ENCODE measurements around the gene MRI1. TPM values are rescaled to one million over a fixed set of nuclear protein-coding genes. Genes with fewer than 3 reads are reported as not detected.

The MRI1 gene
- total RNA-seq = 10 to 100 TPM; 29.1 to 70.0 TPM

DNA sequence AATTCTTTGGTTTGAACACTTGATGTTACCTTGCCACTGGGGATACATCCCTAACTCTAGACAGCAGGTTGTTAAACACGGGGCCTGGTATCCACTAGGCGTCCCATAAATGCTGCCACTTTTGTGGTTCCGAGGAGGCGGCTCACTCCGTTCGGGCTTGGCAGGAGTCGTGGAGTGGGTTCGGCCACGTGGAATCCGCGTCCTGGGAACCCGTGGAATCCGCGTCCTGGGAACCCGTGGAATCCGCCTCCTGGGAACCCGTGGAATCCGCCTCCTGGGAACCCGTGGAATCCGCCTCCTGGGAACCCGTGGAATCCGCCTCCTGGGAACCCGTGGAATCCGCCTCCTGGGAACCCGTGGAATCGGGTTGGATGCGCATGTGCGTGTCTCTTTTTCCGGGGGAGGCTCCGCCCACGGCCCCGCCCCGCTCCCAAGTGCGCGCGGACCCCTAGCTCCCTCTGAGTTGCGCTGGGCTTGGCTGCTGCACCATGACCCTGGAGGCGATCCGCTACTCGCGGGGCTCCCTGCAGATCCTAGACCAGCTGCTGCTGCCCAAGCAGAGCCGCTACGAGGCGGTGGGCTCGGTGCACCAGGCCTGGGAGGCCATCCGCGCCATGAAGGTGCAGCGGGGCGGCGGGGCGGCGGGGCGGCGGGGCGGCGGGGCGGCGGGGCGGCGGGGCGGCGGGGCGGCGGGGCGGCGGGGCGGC, at the start of gene MRI1:
TSS of gene MRI1 (plus strand) at position 422 of the 707 bp plus-strand sequence. CDS start at position 489, 67 bp downstream.
- peak within 1 kb of the TSS; percentile 61 to 65 for H3K27ac Mint-ChIP-seq
- H3K9me3 Mint-ChIP-seq = no peaks in the 10 kb centered on the region
- H3K4me3 Mint-ChIP-seq = peak within 1 kb of the TSS; percentile 90
- no peaks in the 10 kb centered on the region for H3K36me3 Mint-ChIP-seq
- DNase-seq (ENCODE audit: low spot score) = peak; percentile 73
- H3K27me3 Mint-ChIP-seq = no peaks in the 10 kb centered on the region
- peak; percentile 88 to 89 for ATAC-seq
- H3K4me1 Mint-ChIP-seq (ENCODE audit: low read depth in 2 of 2) = peaks cover 12 to 18% of the 10 kb centered on the region in 2 donors

DNA sequence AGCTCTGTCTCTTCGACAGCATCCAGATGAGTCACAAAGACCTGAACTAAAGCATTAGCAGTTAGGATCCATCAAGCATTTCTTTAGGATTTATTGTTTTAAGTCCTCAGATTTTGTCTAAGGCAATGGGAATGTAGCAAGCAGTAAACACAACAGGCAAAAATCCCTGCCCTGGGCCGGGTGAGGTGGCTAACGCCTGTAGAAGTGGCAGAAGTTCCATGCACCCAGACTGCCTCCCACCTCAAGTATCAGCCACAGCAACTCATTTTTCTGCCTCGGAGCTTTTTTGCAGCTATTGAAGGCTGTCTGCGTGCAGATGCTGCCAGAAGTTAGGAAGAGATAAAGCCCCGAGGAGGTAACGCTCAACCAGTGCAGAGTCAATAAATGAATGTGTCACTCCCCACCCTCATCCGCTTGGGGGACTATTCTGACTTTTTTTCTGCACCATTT, 47.1 kb upstream of the MRI1 start:
- ATAC-seq (no peak), DNase-seq (ENCODE audit: low spot score) (no peak)
- no peak overlapping the region for H3K4me3 Mint-ChIP-seq
- H3K27ac Mint-ChIP-seq = no peak overlapping the region
- H3K36me3 Mint-ChIP-seq = no peaks in the 10 kb centered on the region
- H3K27me3 Mint-ChIP-seq = peaks cover 14 to 20% of the 10 kb centered on the region in 2 donors
- no peaks in the 10 kb centered on the region for H3K4me1 Mint-ChIP-seq (ENCODE audit: low read depth in 2 of 2)
- peaks cover 3% of the 10 kb centered on the region for H3K9me3 Mint-ChIP-seq

DNA sequence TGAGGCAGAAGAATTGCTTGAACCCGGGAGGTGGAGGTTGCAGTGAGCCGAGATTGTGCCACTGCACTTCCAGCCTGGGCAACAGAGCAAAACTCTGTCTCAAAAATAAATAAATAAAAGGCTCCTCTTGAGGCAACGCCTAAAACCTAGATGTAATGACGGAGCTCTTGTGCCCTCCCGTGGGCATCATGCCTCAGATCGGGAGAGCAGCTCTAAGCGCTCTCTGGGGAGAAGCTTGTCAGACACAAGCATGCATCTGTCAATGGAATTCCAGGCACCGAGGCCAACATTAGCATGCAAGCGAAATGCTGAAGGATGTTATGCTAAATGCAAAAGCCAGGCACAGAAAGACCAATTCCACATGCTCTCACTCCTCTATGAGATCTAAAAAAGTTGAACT, 45.6 kb upstream of the MRI1 start:
- Mint-ChIP-seq H3K4me3 (no peak overlapping the region), H3K9me3 (peaks cover 3% of the 10 kb centered on the region), H3K27me3 (peaks cover 14 to 15% of the 10 kb centered on the region in 2 donors), H3K36me3 (no peaks in the 10 kb centered on the region), H3K27ac (no peak overlapping the region), H3K4me1 (ENCODE audit: low read depth in 2 of 2) (no peaks in the 10 kb centered on the region)
- no peak for DNase-seq (ENCODE audit: low spot score)
- ATAC-seq = no peak

DNA sequence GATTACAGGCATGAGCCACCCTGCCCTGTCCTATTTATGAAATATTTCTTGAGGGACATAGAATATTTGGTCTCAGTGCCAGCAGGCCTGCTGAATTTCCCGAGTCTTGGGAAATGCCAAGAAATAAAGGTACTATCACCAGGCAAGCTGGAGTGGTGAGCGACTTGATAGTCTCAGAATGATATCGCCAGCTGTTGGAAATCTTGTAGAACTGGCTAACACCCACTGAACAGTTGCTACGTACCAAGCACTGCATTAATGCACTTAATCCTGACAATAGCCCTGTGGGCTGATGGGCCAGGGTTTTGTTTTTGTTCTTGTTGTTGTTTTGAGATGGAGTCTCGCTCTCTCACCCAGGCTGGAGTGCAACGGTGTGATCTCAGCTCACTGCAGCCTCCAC, 42.2 kb upstream of the MRI1 start:
- no peak overlapping the region for H3K27ac Mint-ChIP-seq
- ATAC-seq = no peak
- DNase-seq (ENCODE audit: low spot score) = no peak
- H3K27me3 Mint-ChIP-seq = peaks cover 13 to 18% of the 10 kb centered on the region in 2 donors
- no peaks in the 10 kb centered on the region for H3K4me1 Mint-ChIP-seq (ENCODE audit: low read depth in 2 of 2)
- no peaks in the 10 kb centered on the region for H3K36me3 Mint-ChIP-seq
- H3K4me3 Mint-ChIP-seq = no peak overlapping the region
- H3K9me3 Mint-ChIP-seq = no peaks in the 10 kb centered on the region

DNA sequence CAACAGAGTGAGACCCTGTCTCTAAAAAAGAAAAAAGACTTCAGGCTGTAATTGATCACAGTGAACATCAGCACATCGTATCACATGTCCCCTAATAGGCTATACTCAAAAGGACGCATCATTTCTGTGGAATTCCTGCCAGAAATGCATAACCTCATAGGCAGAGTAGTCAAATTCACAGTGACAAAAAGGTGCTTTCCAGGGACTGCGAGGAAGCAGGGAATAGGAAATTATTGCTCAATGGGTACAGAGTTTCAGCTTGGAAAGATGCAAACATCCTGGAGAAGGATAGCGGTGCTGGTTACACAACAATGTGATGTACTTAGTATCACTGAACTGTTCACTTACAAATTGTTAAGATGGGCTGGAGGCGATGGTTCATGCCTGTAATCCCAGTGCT, 41.1 kb upstream of the MRI1 start:
- H3K9me3 Mint-ChIP-seq = no peaks in the 10 kb centered on the region
- H3K4me3 Mint-ChIP-seq = no peak overlapping the region

DNA sequence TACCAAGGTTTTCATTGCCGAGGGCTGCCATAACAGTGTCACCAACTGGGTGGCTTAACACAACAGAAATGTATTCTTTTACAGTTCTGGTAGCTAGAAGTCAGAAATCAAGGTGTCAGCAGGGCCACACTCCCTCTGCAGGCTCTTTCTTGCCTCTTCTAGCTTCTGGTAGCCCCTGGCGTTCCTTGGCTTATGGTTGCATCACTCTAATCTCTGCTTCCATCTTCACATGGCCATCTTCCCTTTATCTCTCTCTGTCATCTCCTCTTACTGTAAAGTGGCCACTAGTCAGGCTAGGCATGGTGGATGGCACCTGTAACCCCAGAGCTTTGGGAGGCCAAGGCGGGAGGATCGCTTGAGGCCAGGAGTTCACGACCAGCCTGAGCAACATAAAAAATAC, 38.0 kb upstream of the MRI1 start:
- peaks cover 4 to 7% of the 10 kb centered on the region in 2 donors for H3K27me3 Mint-ChIP-seq
- H3K4me1 Mint-ChIP-seq (ENCODE audit: low read depth in 2 of 2) = peaks cover 18 to 19% of the 10 kb centered on the region in 2 donors
- no peak overlapping the region for H3K4me3 Mint-ChIP-seq
- H3K27ac Mint-ChIP-seq = no peak overlapping the region
- DNase-seq (ENCODE audit: low spot score) (no peak), ATAC-seq (no peak)
- no peaks in the 10 kb centered on the region for H3K9me3 Mint-ChIP-seq
- no peaks in the 10 kb centered on the region for H3K36me3 Mint-ChIP-seq

More for the DNA sequence above, 41.1 kb upstream of the MRI1 start:
- ATAC-seq = no peak
- H3K36me3 Mint-ChIP-seq = no peaks in the 10 kb centered on the region
- peaks cover 8% of the 10 kb centered on the region in 2 donors for H3K27me3 Mint-ChIP-seq
- no peak overlapping the region for H3K27ac Mint-ChIP-seq
- peaks cover 0 to 1% of the 10 kb centered on the region in 2 donors for H3K4me1 Mint-ChIP-seq (ENCODE audit: low read depth in 2 of 2)
- no peak for DNase-seq (ENCODE audit: low spot score)

DNA sequence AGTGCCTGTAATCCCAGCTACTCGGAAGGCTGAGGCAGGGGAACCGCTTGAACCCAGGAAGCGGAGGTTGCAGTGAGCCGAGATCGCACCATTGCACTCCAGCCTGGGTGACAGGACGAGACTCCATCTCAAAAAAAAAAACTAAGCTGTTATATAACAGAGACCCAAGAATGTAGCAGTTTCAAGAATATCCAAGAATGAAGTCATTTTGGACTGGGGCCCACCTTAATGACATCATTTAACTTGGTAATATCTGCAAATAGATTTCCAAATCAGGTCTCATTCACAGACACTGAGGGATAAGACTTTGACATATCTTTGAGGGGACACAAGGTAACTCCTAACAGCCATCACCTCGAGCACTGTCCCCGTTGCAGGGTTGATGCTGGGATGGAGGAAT, 36.5 kb upstream of the MRI1 start:
- Mint-ChIP-seq H3K27me3 (peaks cover 4 to 7% of the 10 kb centered on the region in 2 donors), H3K36me3 (no peaks in the 10 kb centered on the region), H3K9me3 (no peaks in the 10 kb centered on the region), H3K4me3 (no peak overlapping the region), H3K4me1 (ENCODE audit: low read depth in 2 of 2) (peaks cover 22% of the 10 kb centered on the region in 2 donors), H3K27ac (no peak overlapping the region)
- no peak for DNase-seq (ENCODE audit: low spot score)
- ATAC-seq = no peak

DNA sequence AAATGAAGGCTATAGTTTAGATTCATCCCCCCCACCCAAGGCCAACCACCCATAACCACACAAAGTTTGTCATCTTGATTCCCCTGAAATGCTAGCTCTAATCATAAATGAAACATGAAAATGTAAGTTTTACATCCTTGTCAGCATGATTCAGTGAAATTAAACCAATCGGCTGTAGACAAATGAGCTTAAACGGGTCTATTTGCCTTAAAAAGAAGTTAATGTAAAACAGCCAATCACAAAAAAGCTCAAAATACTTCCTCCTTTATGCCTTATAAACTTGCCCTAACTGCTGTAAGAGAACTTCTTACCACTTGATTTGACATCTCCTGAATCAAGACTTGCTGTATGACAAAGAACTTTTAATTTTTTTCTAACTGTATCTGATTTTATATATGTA, 34.5 kb upstream of the MRI1 start:
- ATAC-seq = no peak
- H3K27me3 Mint-ChIP-seq = peaks cover under 1 to 3% of the 10 kb centered on the region in 2 donors
- H3K27ac Mint-ChIP-seq = peak overlapping the region; percentile 88 to 93
- H3K4me3 Mint-ChIP-seq = peak overlapping the region; percentile 98
- peaks cover 22% of the 10 kb centered on the region in 2 donors for H3K4me1 Mint-ChIP-seq (ENCODE audit: low read depth in 2 of 2)
- DNase-seq (ENCODE audit: low spot score) = no peak
- H3K9me3 Mint-ChIP-seq = no peaks in the 10 kb centered on the region
- no peaks in the 10 kb centered on the region for H3K36me3 Mint-ChIP-seq

DNA sequence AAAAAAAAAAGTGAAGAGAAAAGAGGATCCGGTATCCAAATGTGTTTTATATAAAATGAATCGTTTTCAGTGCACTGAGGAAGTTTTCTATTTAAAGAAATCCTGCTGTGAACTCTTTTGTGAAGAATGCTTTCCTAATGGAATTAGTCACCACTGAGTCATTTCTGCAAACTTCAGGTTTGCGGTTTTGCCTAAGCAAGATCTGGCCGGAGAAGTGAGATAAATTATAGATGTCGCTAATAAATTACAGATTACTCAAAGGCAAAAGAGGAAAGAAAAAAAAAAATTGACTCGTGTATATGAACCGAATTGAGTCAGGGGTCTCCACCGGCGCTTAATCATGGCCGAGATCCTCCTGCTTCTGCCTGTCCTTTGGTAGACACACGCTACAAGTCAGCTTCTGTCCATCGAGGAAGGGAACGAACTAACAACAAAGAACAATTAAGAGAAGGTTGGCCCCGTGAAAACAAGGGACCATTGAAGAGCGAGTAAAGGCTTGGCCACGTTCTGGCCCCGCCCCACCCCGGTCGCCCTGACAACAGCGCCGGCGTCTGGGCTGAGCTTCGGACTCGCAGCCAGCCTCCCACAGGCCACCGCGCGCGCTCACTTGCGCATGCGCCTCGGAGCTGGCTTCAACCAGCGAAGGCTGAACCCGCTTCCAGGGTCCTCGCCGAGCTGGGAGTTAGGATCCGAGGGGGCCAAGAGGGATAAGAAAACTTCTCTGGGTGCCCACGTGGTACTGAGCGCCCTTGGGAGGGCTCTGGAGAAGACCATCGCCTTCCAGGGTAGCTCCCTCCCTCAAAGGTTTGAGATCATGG, 33.0 kb upstream of the MRI1 start:
- Mint-ChIP-seq H3K4me3 (peak overlapping the region; percentile 98), H3K9me3 (no peaks in the 10 kb centered on the region), H3K36me3 (no peaks in the 10 kb centered on the region), H3K27ac (peak overlapping the region; percentile 88 to 93), H3K4me1 (ENCODE audit: low read depth in 2 of 2) (peaks cover 22% of the 10 kb centered on the region in 2 donors), H3K27me3 (no peaks in the 10 kb centered on the region)
- ATAC-seq (peak; percentile 100), DNase-seq (ENCODE audit: low spot score) (peak; percentile 97)

DNA sequence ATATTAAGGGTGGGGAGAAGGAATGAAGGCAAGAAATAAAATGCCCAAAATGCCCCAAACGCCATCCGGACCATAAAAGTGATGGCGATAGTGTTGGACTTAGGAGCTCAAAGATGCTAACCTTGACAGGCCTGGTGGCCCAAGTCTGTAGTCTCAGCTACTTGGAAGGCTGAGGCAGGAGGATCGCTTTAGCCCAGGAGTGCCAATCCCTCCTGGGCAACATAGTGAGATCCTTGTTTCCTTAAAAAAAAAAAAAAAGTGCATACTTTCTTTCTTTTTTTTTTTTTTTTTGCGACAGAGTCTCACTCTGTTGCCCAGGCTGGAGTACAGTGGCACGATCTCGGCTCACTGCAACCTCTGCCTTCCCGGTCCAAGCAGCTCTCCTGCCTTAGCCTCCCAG, 32.0 kb upstream of the MRI1 start:
- no peak for ATAC-seq
- H3K4me3 Mint-ChIP-seq = peak overlapping the region; percentile 98

DNA sequence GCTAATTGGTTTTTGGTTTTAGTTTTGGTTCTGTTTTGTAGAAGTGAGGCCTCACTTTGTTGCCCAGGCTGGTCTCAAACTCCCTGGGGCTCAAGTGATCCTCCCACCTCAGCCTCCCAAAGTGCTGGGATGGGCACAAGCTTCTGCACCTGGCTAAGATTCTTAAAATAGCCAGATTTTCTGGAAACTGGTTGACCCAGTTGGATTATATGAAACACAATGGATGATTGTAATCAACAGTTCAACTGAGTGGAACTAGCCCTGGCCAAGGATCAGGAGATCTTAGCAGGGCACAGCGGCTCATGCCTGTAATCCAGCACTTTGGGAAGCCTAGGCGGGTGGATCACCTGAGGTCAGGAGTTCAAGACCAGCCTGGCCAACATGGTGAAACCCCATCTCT, 29.6 kb upstream of the MRI1 start:
- Mint-ChIP-seq H3K36me3 (no peaks in the 10 kb centered on the region), H3K27me3 (no peaks in the 10 kb centered on the region), H3K4me3 (no peak overlapping the region), H3K4me1 (ENCODE audit: low read depth in 2 of 2) (peaks cover 16 to 18% of the 10 kb centered on the region in 2 donors), H3K27ac (no peak overlapping the region), H3K9me3 (no peaks in the 10 kb centered on the region)
- DNase-seq (ENCODE audit: low spot score) (no peak), ATAC-seq (no peak)

More for the DNA sequence above, 32.0 kb upstream of the MRI1 start:
- DNase-seq (ENCODE audit: low spot score) = no peak
- peaks cover 22% of the 10 kb centered on the region in 2 donors for H3K4me1 Mint-ChIP-seq (ENCODE audit: low read depth in 2 of 2)
- H3K9me3 Mint-ChIP-seq = no peaks in the 10 kb centered on the region
- no peaks in the 10 kb centered on the region for H3K36me3 Mint-ChIP-seq
- no peak overlapping the region for H3K27ac Mint-ChIP-seq
- H3K27me3 Mint-ChIP-seq = no peaks in the 10 kb centered on the region

DNA sequence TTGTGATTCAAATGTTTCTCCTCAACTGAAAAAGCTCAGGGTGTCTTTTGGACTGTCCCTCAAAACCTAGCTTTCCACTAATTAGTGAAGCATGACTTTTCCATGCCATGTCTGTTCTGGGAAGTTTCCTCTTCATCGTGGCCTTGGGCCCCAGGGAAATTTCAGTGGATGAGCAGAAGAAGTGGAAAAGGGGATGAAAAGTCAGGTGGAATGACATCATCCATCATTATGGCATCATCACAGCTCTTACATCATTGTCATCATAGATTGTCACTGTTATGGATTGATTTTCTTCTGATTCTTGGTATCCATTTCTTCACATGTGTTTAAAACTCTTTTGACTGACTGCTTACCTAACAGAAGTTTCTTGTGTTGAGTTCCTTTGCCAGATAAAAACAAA, 26.2 kb upstream of the MRI1 start:
- no peak overlapping the region for H3K4me3 Mint-ChIP-seq
- H3K4me1 Mint-ChIP-seq (ENCODE audit: low read depth in 2 of 2) = no peaks in the 10 kb centered on the region
- H3K27me3 Mint-ChIP-seq = no peaks in the 10 kb centered on the region
- ATAC-seq (no peak), DNase-seq (ENCODE audit: low spot score) (no peak)
- no peaks in the 10 kb centered on the region for H3K36me3 Mint-ChIP-seq
- H3K9me3 Mint-ChIP-seq = no peaks in the 10 kb centered on the region
- no peak overlapping the region for H3K27ac Mint-ChIP-seq

DNA sequence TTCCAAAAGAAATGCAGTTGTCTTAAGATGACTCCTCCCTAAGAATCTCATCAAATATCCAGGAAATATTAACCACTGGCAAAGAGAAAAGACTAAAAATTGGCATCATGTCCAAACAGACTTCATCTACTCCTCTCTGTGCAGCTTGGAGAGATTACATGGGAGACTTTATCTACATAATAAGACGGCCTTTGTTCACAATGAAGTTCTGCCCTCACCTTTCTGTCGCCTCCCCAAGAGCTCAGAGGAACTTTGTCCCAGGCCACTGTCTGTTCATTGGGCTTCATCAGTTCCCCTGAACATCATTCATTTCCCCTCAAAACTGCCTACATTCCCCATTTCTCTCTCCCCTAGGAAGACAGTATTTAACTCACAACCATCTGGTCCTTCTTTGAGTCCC, 22.4 kb upstream of the MRI1 start:
- H3K4me1 Mint-ChIP-seq (ENCODE audit: low read depth in 2 of 2) = no peaks in the 10 kb centered on the region
- H3K27me3 Mint-ChIP-seq = no peaks in the 10 kb centered on the region
- no peak overlapping the region for H3K27ac Mint-ChIP-seq
- H3K36me3 Mint-ChIP-seq = no peaks in the 10 kb centered on the region
- H3K9me3 Mint-ChIP-seq = no peaks in the 10 kb centered on the region
- DNase-seq (ENCODE audit: low spot score) (no peak), ATAC-seq (no peak)
- H3K4me3 Mint-ChIP-seq = no peak overlapping the region

DNA sequence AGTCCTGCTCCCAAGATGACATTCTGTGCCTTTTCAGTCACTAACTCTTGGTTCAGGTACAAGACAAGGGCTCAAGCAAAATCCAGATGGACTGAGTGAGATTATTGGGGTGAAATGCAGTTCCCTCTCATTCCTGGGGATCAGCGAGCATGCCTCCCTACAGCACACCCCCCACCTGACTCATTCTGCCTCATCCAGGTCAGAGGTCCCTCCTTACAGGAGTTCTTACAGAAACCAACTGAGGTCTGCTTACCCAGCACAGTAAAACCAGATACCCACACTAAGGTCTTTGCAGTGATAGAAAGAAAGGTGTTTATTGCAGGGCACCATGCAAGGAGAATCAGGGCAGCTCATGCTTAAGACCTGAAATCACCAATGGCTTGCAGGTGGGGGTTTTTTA, 21.6 kb upstream of the MRI1 start:
- Mint-ChIP-seq H3K36me3 (no peaks in the 10 kb centered on the region), H3K27ac (no peak overlapping the region), H3K9me3 (no peaks in the 10 kb centered on the region), H3K4me3 (no peak overlapping the region), H3K4me1 (ENCODE audit: low read depth in 2 of 2) (no peaks in the 10 kb centered on the region), H3K27me3 (no peaks in the 10 kb centered on the region)
- DNase-seq (ENCODE audit: low spot score) (no peak), ATAC-seq (no peak)
